ENCODE measurements around the gene COX17.

GRCh38 chr3:119624002-119624720 lies 53.0 kb downstream of the COX17 start:
- TF ChIP-seq CTCF (IDR thresholded peaks at IDR 0.05; ENCODE audit: low read length): no peak
- no peak for TF ChIP-seq EZH2 (IDR thresholded peaks at IDR 0.05; ENCODE audit: borderline replicate concordance, low read length)

All from OCI-LY1 (cell line).